ENCODE results near the gene C5orf52.

Gene C5orf52

GRCh38 chr5:157649101-157649500 lies 22.2 kb upstream of the C5orf52 start:
- Histone ChIP-seq H3K4me2 (ENCODE audit: low read depth, low read length, poor library complexity, severe bottlenecking) (no peak overlapping the region), H3K9me3 (ENCODE audit: insufficient read depth, low read length) (peaks cover 3% of the 10 kb centered on the region; the same call in 1 of the 2 replicates), H3K36me3 (ENCODE audit: low read length) (0 out of 2 replicates have a peak, but pooled peaks cover 4% of the 10 kb centered on the region), H3K27me3 (ENCODE audit: low read length) (no peaks in the 10 kb centered on the region), H2AFZ (ENCODE audit: low read depth, low read length, severe bottlenecking) (no peak overlapping the region), H4K20me1 (ENCODE audit: low read depth, low read length) (no peaks in the 10 kb centered on the region), H3K79me2 (ENCODE audit: insufficient read depth, low read length) (no peaks in the 10 kb centered on the region), H3K9ac (ENCODE audit: low read length) (no peak overlapping the region), H3K9me2 (replicated peaks; ENCODE audit: insufficient read depth, low read length) (no peaks in the 10 kb centered on the region), H3K27ac (ENCODE audit: low read depth, low read length) (no peak overlapping the region), H3F3A (ENCODE audit: insufficient read depth) (peaks cover 6% of the 10 kb centered on the region; the same call in 1 of the 2 replicates), H3K4me3 (ENCODE audit: insufficient read depth, low read length, poor library complexity, severe bottlenecking) (no peak overlapping the region)
- TF ChIP-seq CTCF (IDR thresholded peaks at IDR 0.05; ENCODE audit: insufficient read depth, low read length, poor library complexity, severe bottlenecking) (no peak), EZH2phosphoT487 (conservative IDR thresholded peaks at IDR 0.05; ENCODE audit: low read length) (no peak)

GRCh38 chr5:157650991-157651611 lies 20.2 kb upstream of the C5orf52 start:
- no peaks in the 10 kb centered on the region for H3K9me2 ChIP-seq (replicated peaks; ENCODE audit: insufficient read depth, low read length)
- H3K27ac ChIP-seq (ENCODE audit: low read depth, low read length), result no peak overlapping the region
- H3K36me3 ChIP-seq (ENCODE audit: low read length), result 0 out of 2 replicates have a peak, but pooled peaks cover 4% of the 10 kb centered on the region
- no peak overlapping the region for H3K4me3 ChIP-seq (ENCODE audit: insufficient read depth, low read length, poor library complexity, severe bottlenecking)
- H3K27me3 ChIP-seq (ENCODE audit: low read length), result no peaks in the 10 kb centered on the region
- H3K9me3 ChIP-seq (ENCODE audit: insufficient read depth, low read length), result peaks cover 7% of the 10 kb centered on the region; the same call in 1 of the 2 replicates
- peak overlapping the region; percentile 78 for H2AFZ ChIP-seq (ENCODE audit: low read depth, low read length, severe bottlenecking)
- H4K20me1 ChIP-seq (ENCODE audit: low read depth, low read length), result no peaks in the 10 kb centered on the region
- H3K4me2 ChIP-seq (ENCODE audit: low read depth, low read length, poor library complexity, severe bottlenecking), result no peak overlapping the region
- TF ChIP-seq CTCF (IDR thresholded peaks at IDR 0.05; ENCODE audit: insufficient read depth, low read length, poor library complexity, severe bottlenecking) (no peak), EZH2phosphoT487 (conservative IDR thresholded peaks at IDR 0.05; ENCODE audit: low read length) (no peak)
- no peaks in the 10 kb centered on the region for H3K79me2 ChIP-seq (ENCODE audit: insufficient read depth, low read length)
- H3F3A ChIP-seq (ENCODE audit: insufficient read depth), result peaks cover 6% of the 10 kb centered on the region; the same call in 1 of the 2 replicates
- H3K9ac ChIP-seq (ENCODE audit: low read length), result no peak overlapping the region

GRCh38 chr5:157651623-157652376 lies 19.5 kb upstream of the C5orf52 start:
- H3K9ac ChIP-seq (ENCODE audit: low read length), result peak overlapping the region; percentile 29; the same call in 1 of the 2 replicates
- H3K9me3 ChIP-seq (ENCODE audit: insufficient read depth, low read length), result peaks cover 14% of the 10 kb centered on the region; the same call in 1 of the 2 replicates
- H3K4me3 ChIP-seq (ENCODE audit: insufficient read depth, low read length, poor library complexity, severe bottlenecking), result peak overlapping the region; percentile 25
- H4K20me1 ChIP-seq (ENCODE audit: low read depth, low read length), result no peaks in the 10 kb centered on the region
- peak overlapping the region; percentile 78 for H2AFZ ChIP-seq (ENCODE audit: low read depth, low read length, severe bottlenecking)
- H3K27ac ChIP-seq (ENCODE audit: low read depth, low read length), result no peak overlapping the region
- H3K36me3 ChIP-seq (ENCODE audit: low read length), result 0 out of 2 replicates have a peak, but pooled peaks cover 4% of the 10 kb centered on the region
- no peaks in the 10 kb centered on the region for H3K9me2 ChIP-seq (replicated peaks; ENCODE audit: insufficient read depth, low read length)
- peak overlapping the region; percentile 44 for H3K4me2 ChIP-seq (ENCODE audit: low read depth, low read length, poor library complexity, severe bottlenecking)
- peak; percentile 67 for TF ChIP-seq CTCF (IDR thresholded peaks at IDR 0.05; ENCODE audit: insufficient read depth, low read length, poor library complexity, severe bottlenecking)
- TF ChIP-seq EZH2phosphoT487 (conservative IDR thresholded peaks at IDR 0.05; ENCODE audit: low read length), result no peak
- no peaks in the 10 kb centered on the region for H3K27me3 ChIP-seq (ENCODE audit: low read length)
- peaks cover 6% of the 10 kb centered on the region; the same call in 1 of the 2 replicates for H3F3A ChIP-seq (ENCODE audit: insufficient read depth)
- H3K79me2 ChIP-seq (ENCODE audit: insufficient read depth, low read length), result no peaks in the 10 kb centered on the region
